Activated naive CD4-positive, alpha-beta T cell treated with anti-CD3 and anti-CD28 coated beads, Interleukin-2, amount 10 ng/mL, durations not matched to agents 5 hours and 36 hours (primary cell): ENCODE data around the gene DMXL2. TPM values are rescaled to one million over a fixed set of nuclear protein-coding genes. Genes with fewer than 3 reads are reported as not detected.

Experiments
- total RNA-seq, 2 experiments: library from RNA; stranded (reverse); gene quantifications; one replicate each; pipeline ENCODE4 v1.2.3, GENCODE V29; 2021

Gene DMXL2
- total RNA-seq: 1 to 10 TPM; 4.6 to 7.9 TPM

GRCh38 chr15:51622604-51623370 lies at the start of gene DMXL2:
Gene DMXL2, minus strand, starts transcription at chr15:51622771. Its CDS starts 226 bp downstream, at chr15:51622545.

Other genes with a start within 250 kb of the DMXL2 start
- not detected for gene SCG3, start 58.7 kb upstream of the DMXL2 start, total RNA-seq
- gene LYSMD2, start 114.9 kb upstream of the DMXL2 start, total RNA-seq: 10 to 100 TPM; 14.9 to 15.3 TPM
- 1 to 10 TPM; 7.3 to 9.5 TPM for gene TMOD2, start 128.8 kb upstream of the DMXL2 start, total RNA-seq
- gene TMOD3, start 206.9 kb upstream of the DMXL2 start, total RNA-seq: 10 to 100 TPM; 62.5 to 64.9 TPM